IMR-90 (cell line): ENCODE measurements around the gene CRB1. TPM values are rescaled to one million over a fixed set of nuclear protein-coding genes. Genes with fewer than 3 reads are reported as not detected.
A peak's percentile ranks its signal among the peaks of the same experiment; 100 is the strongest.

Experiments used
- ATAC-seq: fragments of 200-7000 bp; cut with Tn5 transposase; 2 replicates; pipeline ENCODE4 v1.9.1; 2020; ENCODE audit warnings: low read depth, mild to moderate bottlenecking, moderate library complexity
- BruUV-seq: library from RNA; stranded (reverse); fragments of 400-500 nt; replicated peaks from 2 replicates; lab custom pipeline; 2021; lab: Mats Ljungman, UMichigan
- CTCF ChIA-PET: fragments of 300-600 bp; formaldehyde crosslinking; extraction: SDS; loops from one replicate; lab custom pipeline; 2021; ENCODE audit warnings: antibody characterized with exemption; lab: Yijun Ruan, JAX
- POLR2A ChIA-PET: fragments of 300-600 bp; sonication (Branson Sonifier 250); formaldehyde crosslinking; loops from one replicate; lab custom pipeline; 2022; ENCODE audit warnings: antibody characterized with exemption; ENCODE audit not compliant: unreplicated experiment; lab: Charles Lee
- DNase-seq: peaks from one replicate; pipeline ENCODE4 v3.0.0; 2013
- H2AFZ ChIP-seq: replicated peaks from 2 replicates; pipeline ENCODE3; 2013; ENCODE audit warnings: low read length, mild to moderate bottlenecking; ENCODE audit not compliant: poor library complexity
- H2AK5ac ChIP-seq: 2 replicates; pipeline ENCODE4 v1.6.1; 2013; ENCODE audit warnings: low read depth, low read length, inconsistent platforms
- H2AK9ac ChIP-seq: replicated peaks from 2 replicates; pipeline ENCODE3; 2013; ENCODE audit warnings: mild to moderate bottlenecking, low read depth, low read length, moderate library complexity; ENCODE audit not compliant: poor library complexity
- H2BK120ac ChIP-seq: 2 replicates; pipeline ENCODE4 v1.6.1; 2013; ENCODE audit warnings: low read depth, low read length, inconsistent platforms
- H2BK15ac ChIP-seq: 3 replicates; pipeline ENCODE4 v1.6.1; 2013; ENCODE audit warnings: low read depth, low read length, inconsistent platforms
- H2BK20ac ChIP-seq: 2 replicates; pipeline ENCODE4 v1.6.1; 2013; ENCODE audit warnings: low read depth, mild to moderate bottlenecking, inconsistent platforms, low read length, moderate library complexity
- H2BK5ac ChIP-seq: 2 replicates; pipeline ENCODE4 v1.6.1; 2013; ENCODE audit warnings: mild to moderate bottlenecking, low read depth, low read length, inconsistent platforms; ENCODE audit not compliant: poor library complexity, severe bottlenecking
- H3K14ac ChIP-seq: replicated peaks from 2 replicates; pipeline ENCODE4 v1.6.1; 2013; ENCODE audit warnings: low read depth, low read length, inconsistent platforms
- H3K18ac ChIP-seq: 2 replicates; pipeline ENCODE4 v1.6.1; 2013; ENCODE audit warnings: low read depth, low read length, control low read depth
- H3K23ac ChIP-seq: 2 replicates; pipeline ENCODE4 v1.6.1; 2013; ENCODE audit warnings: low read depth, low read length, inconsistent platforms
- H3K27ac ChIP-seq: 2 replicates; pipeline ENCODE4 v1.5.1; 2013; ENCODE audit warnings: mild to moderate bottlenecking, control low read depth, low read length; ENCODE audit not compliant: insufficient read depth
- H3K27me3 ChIP-seq: 2 replicates; pipeline ENCODE4 v1.6.1; 2013; ENCODE audit warnings: low read length; ENCODE audit not compliant: control insufficient read depth, insufficient read depth
- H3K36me3 ChIP-seq: 2 replicates; pipeline ENCODE4 v1.6.1; 2013; ENCODE audit warnings: low read length, mixed read lengths; ENCODE audit not compliant: control insufficient read depth, insufficient read depth
- H3K4ac ChIP-seq: 2 replicates; pipeline ENCODE4 v1.6.1; 2013; ENCODE audit warnings: low read depth, low read length, inconsistent platforms
- H3K4me1 ChIP-seq: 2 replicates; pipeline ENCODE4 v1.6.1; 2013; ENCODE audit warnings: low read length, mixed read lengths; ENCODE audit not compliant: control insufficient read depth, insufficient read depth
- H3K4me2 ChIP-seq: 2 replicates; pipeline ENCODE4 v1.6.1; 2013; ENCODE audit warnings: low read depth, mild to moderate bottlenecking, control low read depth, low read length, moderate library complexity
- H3K4me3 ChIP-seq: 2 replicates; pipeline ENCODE4 v1.5.1; 2013; ENCODE audit warnings: low read depth, mild to moderate bottlenecking, control low read depth, low read length, moderate library complexity; ENCODE audit not compliant: insufficient read depth
- H3K56ac ChIP-seq: 2 replicates; pipeline ENCODE4 v1.6.1; 2013; ENCODE audit warnings: low read length, inconsistent platforms; ENCODE audit not compliant: insufficient read depth; ENCODE audit errors: extremely low read depth
- H3K79me1 ChIP-seq, 2 experiments: 2 replicates each; pipeline ENCODE4 v1.6.1; 2013; ENCODE audit warnings: low read length in 2 of 2, inconsistent platforms in 1 of 2, low read depth in 1 of 2
- H3K9ac ChIP-seq: 2 replicates; pipeline ENCODE4 v1.6.1; 2013; ENCODE audit warnings: low read depth, low read length, control low read depth
- H3K9me1 ChIP-seq: 2 replicates; pipeline ENCODE4 v1.6.1; 2013; ENCODE audit warnings: low read length, inconsistent platforms; ENCODE audit not compliant: insufficient read depth
- H3K9me3 ChIP-seq: 2 replicates; pipeline ENCODE4 v1.6.1; 2013; ENCODE audit warnings: low read length; ENCODE audit not compliant: control insufficient read depth, insufficient read depth
- H4K20me1 ChIP-seq: 2 replicates; pipeline ENCODE4 v1.6.1; 2013; ENCODE audit warnings: low read length, inconsistent platforms; ENCODE audit not compliant: insufficient read depth
- H4K5ac ChIP-seq: 2 replicates; pipeline ENCODE4 v1.6.1; 2013; ENCODE audit warnings: mild to moderate bottlenecking, low read depth, low read length, control low read depth
- H4K8ac ChIP-seq, 2 experiments: 2 replicates each; pipeline ENCODE4 v1.6.1; 2013; ENCODE audit warnings: low read depth in 2 of 2, low read length in 2 of 2, control low read depth in 1 of 2, inconsistent platforms in 1 of 2
- H4K91ac ChIP-seq: 2 replicates; pipeline ENCODE4 v1.6.1; 2013; ENCODE audit warnings: low read depth, low read length, inconsistent platforms; ENCODE audit not compliant: insufficient read depth
- CEBPB ChIP-seq: IDR thresholded peaks from 2 replicates; pipeline ENCODE4 v1.6.1; 2012; ENCODE audit warnings: low read depth, low read length, improper control_type of control experiment
- FOS ChIP-seq: fragments of 150-350 bp; IDR thresholded peaks from 2 replicates; pipeline ENCODE4 v1.6.1; 2016; ENCODE audit warnings: low read depth, low read length
- NFE2L2 ChIP-seq: fragments of 150-350 bp; IDR thresholded peaks from 2 replicates; pipeline ENCODE4 v1.6.1; 2016; ENCODE audit warnings: low read depth, mild to moderate bottlenecking, low read length
- WGBS, 2 experiments: methylation state at CpG; one replicate each; pipeline versions ENCODE4 v1.1.5 to v1.1.7; 2013; ENCODE audit warnings: missing lambda C conversion rate in 2 of 2; ENCODE audit not compliant: insufficient read length in 1 of 2; ENCODE audit errors: extremely low coverage in 2 of 2; 5-methylcytosine and 5-hydroxymethylcytosine counted together
- dilution Hi-C: fragments of 300-500 bp; cut with HindIII; formaldehyde crosslinking; loops from one replicate; pipeline ENCODE4 v1.14.3; 2018; ENCODE audit warnings: low sequenced_read_pairs; ENCODE audit not compliant: unreplicated experiment
- in situ Hi-C: fragments of 300-500 bp; cut with MboI; formaldehyde crosslinking; loops from 3 replicates; pipeline ENCODE4 v1.14.3; 2019; ENCODE audit warnings: low sequenced_read_pairs, inconsistent platforms, mixed read lengths
- intact Hi-C: fragments of 100-400 bp; cut with micrococcal nuclease; formaldehyde crosslinking; loops from 2 replicates; pipeline ENCODE4 v1.10.0; 2022
- polyA plus RNA-seq, 3 experiments: library from polyadenylated mRNA; depleted of rRNA; stranded (reverse); fragments of >200 nt; gene quantifications; 2 replicates each; pipeline ENCODE4 v1.2.3, GENCODE V29; 2012; ENCODE audit warnings: low replicate concordance in 1 of 3
- total RNA-seq: library from RNA; depleted of rRNA; stranded (reverse); fragments of >200 nt; gene quantifications from 2 replicates; pipeline ENCODE4 v1.2.3, GENCODE V29; 2012

The CRB1 gene
- total and polyA plus RNA-seq, 2 of the 4 experiments (the other 2 are of a cell fraction) = not detected

GRCh38 chr1:197424380-197424779 lies 156.3 kb downstream of the CRB1 start:
- no peak overlapping the region for H3K14ac ChIP-seq
- BruUV-seq = no TSS peak

More at GRCh38 chr1:197424380-197424779, 156.3 kb downstream of the CRB1 start:
- no peak for DNase-seq
- Histone ChIP-seq H3K4me3 (no peak overlapping the region), H3K79me1 (no peaks in the 10 kb centered on the region), H3K27me3 (peaks cover 1% of the 10 kb centered on the region; the same call in 1 of the 2 replicates), H2AK5ac (no peak overlapping the region), H3K56ac (no peak overlapping the region), H2BK5ac (no peak overlapping the region), H4K8ac (no peak overlapping the region), H2BK120ac (no peak overlapping the region), H3K23ac (no peak overlapping the region), H3K27ac (no peak overlapping the region), H2AK9ac (no peak overlapping the region), H3K4me2 (no peak overlapping the region), H3K9me3 (no peaks in the 10 kb centered on the region), H4K5ac (no peak overlapping the region), H2AFZ (no peak overlapping the region), H3K9me1 (no peaks in the 10 kb centered on the region), H4K91ac (no peak overlapping the region), H2BK15ac (no peak overlapping the region), H4K20me1 (no peaks in the 10 kb centered on the region), H3K9ac (no peak overlapping the region), H3K36me3 (no peaks in the 10 kb centered on the region), H3K4me1 (no peaks in the 10 kb centered on the region), H3K4ac (no peak overlapping the region), H3K18ac (no peak overlapping the region), H2BK20ac (no peak overlapping the region)
- no CpG with 5 or more reads among the region's 6 CpGs for WGBS, 2 experiments
- ChIA-PET POLR2A (no interaction called here), CTCF (interaction anchor here (1.1 kb wide), 1 partner anchor 10 kb away, joined by 3 read pairs; no protein-coding TSS in a partner anchor)
- no peak for ATAC-seq
- TF ChIP-seq CEBPB = peak; percentile 80
- TF ChIP-seq NFE2L2 = no peak
- TF ChIP-seq FOS = no peak
- intact Hi-C loops (no loop called here), dilution Hi-C loops (no loop called here), in situ Hi-C loops (no loop called here)
